ENCODE results near the gene ATP6V1F.

ATP6V1F gene

DNA sequence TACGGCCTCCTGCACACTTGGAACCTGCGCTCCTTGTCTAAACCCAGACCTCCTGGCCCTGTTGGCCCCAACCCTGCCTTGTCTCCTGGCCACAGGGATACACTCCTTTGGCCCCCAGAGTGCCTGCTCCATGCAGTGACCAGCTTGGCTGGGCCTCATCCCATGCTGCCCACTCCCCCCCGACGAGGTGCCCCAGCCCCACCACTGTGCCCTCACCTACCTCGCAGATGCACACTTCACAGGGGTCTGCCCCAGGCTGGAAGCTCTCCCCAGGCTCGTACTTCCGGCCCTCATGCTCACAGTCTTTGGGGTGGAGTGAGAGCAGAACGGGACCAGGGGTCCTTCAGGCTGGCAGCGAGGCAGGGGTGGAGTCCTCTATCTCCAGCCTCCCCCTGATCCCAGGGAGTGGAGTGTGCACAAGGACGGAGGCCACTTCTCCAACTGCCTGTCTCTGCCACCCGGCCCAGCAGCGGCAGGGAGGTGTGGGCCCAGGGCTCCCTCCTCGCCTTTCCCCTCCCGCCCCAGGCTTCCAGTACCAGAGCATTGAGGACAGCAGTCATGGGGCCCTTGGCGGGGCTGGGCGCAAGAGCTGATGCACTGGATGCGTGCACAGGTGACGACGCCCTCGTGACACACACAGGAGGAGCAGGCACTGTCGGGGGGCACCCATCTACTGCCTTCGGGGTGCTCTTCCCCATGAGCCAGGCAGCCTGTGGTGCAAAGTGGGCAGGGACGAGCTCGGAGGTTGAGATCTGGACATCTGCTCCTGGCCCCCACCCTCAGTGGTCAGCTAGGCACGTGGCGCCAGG is 22.1 kb downstream of the ATP6V1F start:
- FAIRE-seq: no peak

GRCh38 chr7:128885370-128886187 is 22.9 kb downstream of the ATP6V1F start:
- FAIRE-seq: no peak

- no peak for FAIRE-seq
These were observed 23.9 kb downstream of the ATP6V1F start for GRCh38 chr7:128886391-128887168.

- FAIRE-seq: no peak
These were observed 24.7 kb downstream of the ATP6V1F start for GRCh38 chr7:128887169-128888038.

DNA sequence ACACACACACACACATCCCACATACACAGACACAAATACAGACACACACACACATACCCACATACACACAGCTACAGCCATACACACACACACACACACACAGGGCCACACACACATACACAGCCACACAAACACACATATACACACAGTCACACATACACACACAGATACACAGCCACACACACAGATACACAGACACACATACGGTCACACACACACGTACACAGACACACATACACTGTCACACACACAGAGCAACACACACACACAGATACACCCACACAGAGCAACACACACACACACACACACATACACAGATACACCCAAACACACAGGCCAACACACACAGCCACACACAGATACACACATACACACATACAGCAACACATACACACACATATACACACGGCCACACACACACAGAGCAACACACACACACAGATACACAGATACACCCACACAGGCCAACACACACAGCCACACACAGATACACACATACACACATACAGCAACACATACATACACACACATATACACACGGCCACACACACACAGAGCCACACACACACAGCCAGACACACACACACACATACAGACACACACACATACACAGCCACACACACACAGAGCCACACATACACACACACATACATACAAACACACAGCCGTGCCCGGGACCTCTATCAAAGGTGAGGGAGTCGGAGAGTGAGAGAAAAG is 25.5 kb downstream of the ATP6V1F start:
- FAIRE-seq: no peak

- no peak for FAIRE-seq
These were observed 26.1 kb downstream of the ATP6V1F start for GRCh38 chr7:128888756-128889095.

- FAIRE-seq: no peak
These were observed 26.5 kb downstream of the ATP6V1F start for GRCh38 chr7:128889121-128889520.

GRCh38 chr7:128890306-128891109 is 27.9 kb downstream of the ATP6V1F start:
- no peak for FAIRE-seq

DNA sequence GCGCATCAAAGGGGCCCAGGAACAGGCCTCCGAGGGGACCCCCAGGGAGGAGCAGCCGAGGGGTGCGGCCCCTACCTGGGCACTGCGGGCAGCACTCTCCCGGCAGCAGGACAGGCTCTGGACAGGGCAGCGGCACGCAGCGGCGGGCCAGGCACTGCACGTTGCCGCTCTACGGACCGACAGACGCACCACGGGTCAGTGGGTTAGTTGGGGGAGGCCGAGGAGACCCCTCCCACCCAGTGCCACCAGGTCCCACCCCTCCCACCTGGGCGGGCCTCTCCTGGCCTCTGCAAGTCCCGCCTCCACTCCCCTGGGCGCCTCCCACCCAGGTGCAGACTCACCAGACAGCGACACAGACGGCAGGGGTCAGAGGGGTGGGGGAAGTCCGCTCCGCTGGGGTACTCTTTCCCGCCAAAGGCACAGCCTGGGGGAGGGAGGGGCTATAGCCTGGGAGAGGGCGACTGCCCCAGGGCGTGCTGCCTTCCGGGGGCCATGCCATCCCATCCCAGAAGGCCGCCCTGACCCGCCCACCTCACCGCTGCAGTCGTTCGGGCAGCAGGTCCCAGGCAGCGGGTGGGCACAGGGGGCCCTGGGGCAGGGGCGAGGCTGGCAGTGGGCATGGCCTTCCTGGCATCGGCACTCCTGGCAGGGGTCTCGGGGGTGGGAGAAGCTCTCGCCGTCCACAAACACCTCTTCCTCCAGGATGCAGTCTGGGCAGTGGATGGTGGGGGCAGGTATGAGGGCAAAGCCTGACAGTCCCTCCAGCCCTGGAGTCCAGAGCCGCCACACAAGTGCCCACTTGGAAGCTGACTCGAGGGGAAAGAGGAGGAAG is 28.7 kb downstream of the ATP6V1F start:
- no peak for FAIRE-seq

DNA sequence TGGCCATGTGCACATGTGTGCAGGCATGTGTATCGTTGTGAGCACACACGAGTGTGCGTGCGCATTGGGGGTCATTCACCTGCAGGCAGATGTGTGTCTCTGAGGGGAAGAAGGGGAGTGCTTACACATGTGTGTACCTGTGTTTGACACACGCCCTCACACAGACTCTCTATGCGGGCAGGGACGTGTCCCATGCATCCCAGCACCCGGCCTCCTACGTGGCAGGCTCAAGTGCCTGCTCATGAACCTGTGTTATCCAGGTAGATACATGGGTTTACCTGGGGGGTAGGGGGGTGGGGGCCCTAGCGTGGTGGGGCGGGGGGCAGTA is 29.2 kb downstream of the ATP6V1F start:
- FAIRE-seq: no peak

DNA sequence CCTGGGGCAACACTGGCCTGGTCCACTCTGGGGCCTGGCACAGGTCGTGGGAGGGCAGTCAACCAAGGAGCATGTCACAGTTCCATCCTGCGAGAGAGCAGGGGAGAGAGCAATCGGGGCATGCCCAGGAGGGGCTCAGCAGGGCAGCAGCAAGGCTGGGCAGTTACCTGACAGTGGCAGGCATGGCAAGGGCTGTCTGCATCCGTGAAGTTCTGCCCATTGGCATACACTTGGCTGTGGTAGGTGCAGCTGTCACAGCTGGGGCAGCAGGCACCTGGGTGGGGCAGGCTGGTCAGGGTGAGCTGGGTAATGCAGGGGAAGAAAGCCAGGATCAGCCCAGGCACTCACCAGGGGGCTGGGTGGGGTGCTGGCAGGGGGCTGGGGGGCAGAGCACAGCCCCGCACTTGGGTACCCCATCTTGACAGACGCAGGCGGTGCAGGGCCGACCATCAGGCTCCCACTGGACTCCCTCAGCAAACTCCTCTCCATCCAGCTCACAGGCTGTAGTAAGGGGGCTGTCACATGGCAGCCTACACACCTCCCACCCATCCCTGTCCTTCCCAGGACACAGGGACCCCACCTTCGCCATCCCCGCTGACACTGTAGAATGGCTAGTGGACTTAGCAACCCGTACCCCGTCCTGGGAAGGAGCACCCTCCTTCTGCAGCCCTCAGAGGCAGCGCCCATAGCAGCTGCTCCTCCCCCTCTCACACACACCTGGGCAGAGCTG is 30.0 kb downstream of the ATP6V1F start:
- no peak for FAIRE-seq

DNA sequence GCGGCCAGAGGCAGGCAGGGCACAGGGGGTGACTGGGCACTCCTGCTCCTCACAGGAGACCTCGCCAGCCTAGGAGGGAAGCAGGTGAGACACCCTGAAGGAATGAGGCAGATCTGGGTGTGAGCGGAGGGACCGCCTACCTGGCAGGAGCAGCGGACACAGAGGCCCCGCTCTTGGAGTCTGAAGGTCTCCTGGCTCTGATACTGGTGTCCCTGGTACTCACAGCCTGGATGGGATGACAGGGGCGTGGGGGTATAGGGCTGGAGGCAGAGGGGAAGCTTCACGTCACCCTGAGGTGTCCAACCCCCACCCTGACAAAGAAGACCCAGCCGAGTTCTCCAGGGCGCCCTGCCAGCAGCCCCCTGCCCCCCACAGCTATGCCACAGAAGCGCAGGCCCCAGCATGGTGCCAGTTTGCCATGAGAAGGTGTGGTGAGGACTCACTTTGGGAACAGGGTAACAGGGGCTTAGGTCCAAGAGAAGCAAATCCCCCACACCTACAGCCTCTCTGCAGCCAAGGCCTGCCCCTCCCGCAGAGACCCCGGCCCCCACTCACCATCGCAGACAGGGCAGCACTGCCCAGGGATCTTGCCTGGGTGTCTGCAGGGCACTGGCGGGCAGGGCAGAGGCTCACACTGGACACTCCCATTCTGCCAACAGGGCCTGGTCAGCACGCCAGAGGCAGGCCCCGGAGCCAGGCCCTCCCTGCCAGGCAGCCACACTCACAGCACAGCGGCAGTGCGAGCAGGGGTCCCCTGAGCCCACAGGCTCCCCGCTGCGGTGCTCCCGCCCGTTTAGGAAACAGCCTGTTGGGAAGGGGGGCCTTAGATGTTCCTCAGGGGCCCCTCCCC is 30.8 kb downstream of the ATP6V1F start:
- no peak for FAIRE-seq

DNA sequence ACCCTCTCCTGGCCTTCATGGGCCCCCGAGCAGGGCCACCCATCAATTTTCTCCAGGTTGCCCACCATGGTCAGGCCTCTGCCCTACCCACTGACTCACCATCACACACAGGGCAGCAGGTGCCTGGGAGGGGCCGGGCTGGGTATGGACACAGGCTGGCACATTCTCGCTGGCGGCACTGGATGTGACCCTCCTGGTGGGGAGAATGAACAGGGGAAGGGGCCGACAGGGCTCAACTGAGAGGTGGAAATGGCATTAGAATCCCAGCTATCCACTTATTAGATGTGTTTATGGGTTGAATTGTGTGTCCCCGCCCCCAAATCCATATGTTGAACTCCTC is 31.4 kb downstream of the ATP6V1F start:
- FAIRE-seq: no peak

- no peak for FAIRE-seq
These were observed 32.7 kb downstream of the ATP6V1F start for GRCh38 chr7:128895320-128895719.

GRCh38 chr7:128899392-128899791 is 36.7 kb downstream of the ATP6V1F start:
- FAIRE-seq: no peak

- FAIRE-seq: no peak
These were observed 37.6 kb downstream of the ATP6V1F start for GRCh38 chr7:128900237-128900636.

DNA sequence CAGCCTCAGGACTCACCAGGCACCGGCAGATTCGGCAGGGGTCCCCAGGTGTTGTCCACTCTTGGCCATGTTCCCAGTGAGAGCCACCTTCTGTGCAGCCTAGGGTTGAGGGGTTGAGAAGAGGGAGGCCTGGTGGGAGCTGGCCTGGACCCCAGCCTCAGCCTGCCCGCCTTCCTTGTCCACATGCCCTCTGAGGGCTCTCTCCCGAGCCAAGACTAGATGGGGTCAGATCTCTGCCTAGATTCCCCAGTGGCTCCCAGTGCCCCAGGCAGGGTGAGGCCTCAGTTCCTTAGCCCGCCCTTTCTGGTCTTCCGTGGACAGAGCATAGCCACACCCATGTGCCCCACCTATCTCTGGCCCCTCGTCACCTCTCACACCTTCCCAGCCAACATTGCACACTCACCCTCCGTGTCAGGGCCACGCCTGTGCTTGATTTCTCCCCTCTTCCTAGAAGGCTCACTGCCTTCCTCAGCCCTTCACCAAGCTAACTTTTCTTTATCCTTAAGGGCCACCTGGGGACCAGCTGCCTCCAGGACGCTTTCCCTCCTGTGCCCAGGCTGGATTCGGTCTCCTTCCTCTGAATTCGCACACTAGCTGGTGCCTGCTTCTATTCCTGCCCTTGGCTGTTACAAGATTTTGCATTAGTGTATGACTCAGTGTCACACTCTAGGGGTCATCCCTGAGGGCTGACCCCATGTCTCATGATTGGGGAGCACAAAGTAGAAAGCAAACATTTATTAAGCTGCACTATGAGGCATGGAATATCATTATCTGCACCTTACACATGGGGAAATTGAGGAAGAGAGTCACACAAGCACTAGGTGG is 40.3 kb downstream of the ATP6V1F start:
- no peak for FAIRE-seq

All from colon (tissue), 2 donors.